HEK293T (cell line): ENCODE results near the gene PLCB1.

Source experiments
- CTCF ChIA-PET: fragments of 350-600 bp; formaldehyde crosslinking; extraction: SDS; loops from one replicate; lab custom pipeline; 2021; ENCODE audit warnings: antibody characterized with exemption, inconsistent platforms; lab: Yijun Ruan, JAX
- POLR2A ChIA-PET: fragments of 350-600 bp; formaldehyde crosslinking; extraction: SDS; loops from one replicate; lab custom pipeline; 2020; ENCODE audit warnings: antibody characterized with exemption, inconsistent platforms; lab: Yijun Ruan, JAX
- DNase-seq: peaks from one replicate; pipeline ENCODE4 v3.0.0; 2012; ENCODE audit warnings: mixed read lengths; ENCODE audit errors: extremely low spot score
- ARNT ChIP-seq: fragments of 450-650 bp; IDR thresholded peaks from 2 replicates; pipeline ENCODE4 v1.6.1; 2017; ENCODE audit warnings: mild to moderate bottlenecking
- BHLHE40 ChIP-seq: fragments of 450-650 bp; IDR thresholded peaks from 2 replicates; pipeline ENCODE4 v1.6.1; 2016; ENCODE audit warnings: mild to moderate bottlenecking, moderate library complexity, borderline replicate concordance
- CTBP1 ChIP-seq: fragments of 450-650 bp; IDR thresholded peaks from 2 replicates; pipeline ENCODE4 v1.6.1; 2016; ENCODE audit warnings: borderline replicate concordance
- ELF4 ChIP-seq: fragments of 450-650 bp; IDR thresholded peaks from 2 replicates; pipeline ENCODE4 v1.6.1; 2017; ENCODE audit warnings: antibody characterized with exemption
- FOXA1 ChIP-seq: fragments of 450-650 bp; IDR thresholded peaks from 2 replicates; pipeline ENCODE4 v1.6.1; 2016; ENCODE audit warnings: mild to moderate bottlenecking
- FOXK2 ChIP-seq: fragments of 450-650 bp; IDR thresholded peaks from 2 replicates; pipeline ENCODE4 v1.6.1; 2016; ENCODE audit warnings: mild to moderate bottlenecking
- FOXM1 ChIP-seq: fragments of 450-650 bp; IDR thresholded peaks from 2 replicates; pipeline ENCODE4 v1.6.1; 2017; ENCODE audit warnings: mild to moderate bottlenecking, borderline replicate concordance
- HDGF ChIP-seq: fragments of 450-650 bp; IDR thresholded peaks from 2 replicates; pipeline ENCODE4 v1.6.1; 2017; ENCODE audit warnings: antibody characterized with exemption, borderline replicate concordance
- L3MBTL2 ChIP-seq: fragments of 450-650 bp; conservative IDR thresholded peaks from 2 replicates; pipeline ENCODE4 v1.6.1; 2016; ENCODE audit warnings: mild to moderate bottlenecking
- LEF1 ChIP-seq: fragments of 450-650 bp; IDR thresholded peaks from 2 replicates; pipeline ENCODE4 v1.6.1; 2017; ENCODE audit warnings: mild to moderate bottlenecking, borderline replicate concordance
- NFRKB ChIP-seq: fragments of 450-650 bp; IDR thresholded peaks from 2 replicates; pipeline ENCODE4 v1.6.1; 2016; ENCODE audit warnings: mild to moderate bottlenecking, moderate library complexity
- SP1 ChIP-seq: fragments of 450-650 bp; IDR thresholded peaks from 2 replicates; pipeline ENCODE4 v1.6.1; 2017
- SUZ12 ChIP-seq: fragments of 450-650 bp; IDR thresholded peaks from 2 replicates; pipeline ENCODE4 v1.6.1; 2016; ENCODE audit warnings: mild to moderate bottlenecking
- TARDBP ChIP-seq: fragments of 450-650 bp; IDR thresholded peaks from 2 replicates; pipeline ENCODE4 v1.6.1; 2016
- ZNF384 ChIP-seq: fragments of 450-650 bp; IDR thresholded peaks from 2 replicates; pipeline ENCODE4 v1.6.1; 2016
- TF ChIP-seq, protein P1 (sequence below): fragments of 450-650 bp; IDR thresholded peaks from 2 replicates; pipeline ENCODE4 v1.6.1; 2016

The PLCB1 gene

DNA sequence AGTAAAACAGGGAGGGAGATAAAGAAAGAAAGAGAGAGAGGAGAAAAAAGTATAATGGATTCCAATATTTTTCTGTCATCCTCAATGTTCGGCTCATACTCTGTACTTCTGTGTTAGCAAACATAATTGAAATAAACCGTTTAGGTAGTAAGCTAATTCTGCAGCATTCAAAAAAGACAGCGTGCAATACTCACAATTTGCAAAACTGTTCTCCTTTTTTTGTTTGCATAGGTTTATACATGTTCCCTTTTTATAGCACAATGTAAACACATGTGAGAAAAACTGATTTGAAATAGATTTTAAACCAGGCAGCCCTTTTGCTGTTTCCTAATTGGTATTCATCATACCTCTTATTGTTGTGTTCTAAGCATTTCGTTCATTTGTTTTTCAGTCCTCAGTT, 188.9 kb downstream of the PLCB1 start:
- POLR2A ChIA-PET: no interaction called here
- DNase-seq: no peak
- CTCF ChIA-PET: no interaction called here
- TF ChIP-seq NFRKB: no peak
- TF ChIP-seq ZNF384: no peak
- TF ChIP-seq ELF4: no peak
- TF ChIP-seq, protein P1, sequence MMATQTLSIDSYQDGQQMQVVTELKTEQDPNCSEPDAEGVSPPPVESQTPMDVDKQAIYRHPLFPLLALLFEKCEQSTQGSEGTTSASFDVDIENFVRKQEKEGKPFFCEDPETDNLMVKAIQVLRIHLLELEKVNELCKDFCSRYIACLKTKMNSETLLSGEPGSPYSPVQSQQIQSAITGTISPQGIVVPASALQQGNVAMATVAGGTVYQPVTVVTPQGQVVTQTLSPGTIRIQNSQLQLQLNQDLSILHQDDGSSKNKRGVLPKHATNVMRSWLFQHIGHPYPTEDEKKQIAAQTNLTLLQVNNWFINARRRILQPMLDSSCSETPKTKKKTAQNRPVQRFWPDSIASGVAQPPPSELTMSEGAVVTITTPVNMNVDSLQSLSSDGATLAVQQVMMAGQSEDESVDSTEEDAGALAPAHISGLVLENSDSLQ: no peak
- TF ChIP-seq TARDBP: no peak

- no peak for DNase-seq
- no peak for TF ChIP-seq ARNT
- no peak for TF ChIP-seq ELF4
- TF ChIP-seq FOXK2: no peak
- TF ChIP-seq, protein P1: no peak
- TF ChIP-seq FOXM1: no peak
- TF ChIP-seq L3MBTL2: no peak
- TF ChIP-seq CTBP1: no peak
- no peak for TF ChIP-seq SP1
- TF ChIP-seq FOXA1: no peak
- TF ChIP-seq TARDBP: no peak
- TF ChIP-seq HDGF: no peak
- no peak for TF ChIP-seq BHLHE40
- no peak for TF ChIP-seq SUZ12
- no peak for TF ChIP-seq NFRKB
- no peak for TF ChIP-seq ZNF384
- TF ChIP-seq LEF1: no peak
- CTCF ChIA-PET: interaction anchor here (0.8 kb wide), 1 partner anchor 23 kb away, joined by 3 read pairs; no protein-coding TSS in a partner anchor
- POLR2A ChIA-PET: no interaction called here
These were observed 190.7 kb downstream of the PLCB1 start for GRCh38 chr20:8322662-8323217.

- ChIA-PET CTCF (no interaction called here), POLR2A (no interaction called here)
- TF ChIP-seq, protein P1: no peak
- TF ChIP-seq SUZ12 (no peak), NFRKB (no peak), ELF4 (no peak), L3MBTL2 (no peak), CTBP1 (no peak)
- DNase-seq: no peak
These were observed 194.1 kb downstream of the PLCB1 start for GRCh38 chr20:8326191-8326590.

DNA sequence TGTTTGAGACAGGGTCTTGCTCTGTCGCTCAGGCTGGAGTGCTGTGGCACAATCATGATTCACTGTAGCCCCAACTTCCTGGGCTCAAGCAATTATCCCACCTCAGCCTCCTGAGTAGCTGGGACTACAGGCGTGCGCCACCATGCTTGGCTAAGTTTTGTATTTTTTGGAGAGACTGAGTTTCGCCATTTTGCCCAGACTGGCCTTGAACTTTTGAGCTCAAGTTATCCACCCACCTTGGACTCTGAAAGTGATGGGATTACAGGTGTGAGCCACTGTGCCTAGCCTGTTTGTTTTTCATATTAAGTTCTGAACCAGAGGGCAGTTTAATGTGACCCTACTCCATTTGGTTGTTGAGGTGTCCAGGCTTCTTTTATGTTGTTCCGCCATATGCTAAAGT, 194.8 kb downstream of the PLCB1 start:
- TF ChIP-seq CTBP1 (no peak), FOXK2 (no peak), L3MBTL2 (no peak), NFRKB (no peak), SUZ12 (no peak), ARNT (no peak), TARDBP (no peak), FOXM1 (no peak), ELF4 (no peak), HDGF (no peak)
- no peak for DNase-seq
- POLR2A ChIA-PET: no interaction called here
- CTCF ChIA-PET: no interaction called here

GRCh38 chr20:8328189-8328588, 196.1 kb downstream of the PLCB1 start:
- CTCF ChIA-PET: no interaction called here

DNA sequence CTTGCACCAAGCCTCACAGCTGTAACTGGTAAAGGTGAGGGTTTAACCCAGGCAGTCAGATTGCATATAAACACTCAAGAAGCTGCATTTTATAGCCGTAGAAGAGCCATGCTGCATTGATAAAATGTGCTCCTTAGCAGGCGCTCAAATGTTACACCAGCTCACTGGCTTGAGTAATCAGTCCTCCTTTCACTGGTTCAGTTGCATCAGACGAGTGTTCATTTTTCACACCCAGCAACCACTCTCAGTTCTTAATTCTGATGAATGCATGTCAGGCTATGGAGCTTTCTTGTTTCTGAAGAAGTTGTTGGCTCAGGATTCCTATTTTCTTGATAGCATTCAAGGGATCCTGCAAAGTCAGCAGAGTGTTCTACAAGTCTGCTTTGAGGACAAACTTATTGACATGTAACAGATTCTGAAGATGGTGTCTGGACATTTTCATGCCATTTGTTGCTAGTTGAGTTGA, 198.3 kb downstream of the PLCB1 start:
- ChIA-PET CTCF (no interaction called here), POLR2A (no interaction called here)
- DNase-seq: no peak

More at GRCh38 chr20:8328189-8328588, 196.1 kb downstream of the PLCB1 start:
- no peak for TF ChIP-seq SP1
- no peak for TF ChIP-seq FOXM1
- TF ChIP-seq L3MBTL2: no peak
- TF ChIP-seq HDGF: no peak
- TF ChIP-seq LEF1: no peak
- DNase-seq: no peak
- POLR2A ChIA-PET: no interaction called here

More for the DNA sequence above, 198.3 kb downstream of the PLCB1 start:
- TF ChIP-seq L3MBTL2 (no peak), NFRKB (no peak), BHLHE40 (no peak), HDGF (no peak), FOXM1 (no peak), LEF1 (no peak), ARNT (no peak), SUZ12 (no peak), FOXK2 (no peak), FOXA1 (no peak), SP1 (no peak), TARDBP (no peak), CTBP1 (no peak), ELF4 (no peak), ZNF384 (no peak)
- TF ChIP-seq, protein P1: no peak
